ENCODE data around the gene SHISAL1.

The SHISAL1 gene

DNA sequence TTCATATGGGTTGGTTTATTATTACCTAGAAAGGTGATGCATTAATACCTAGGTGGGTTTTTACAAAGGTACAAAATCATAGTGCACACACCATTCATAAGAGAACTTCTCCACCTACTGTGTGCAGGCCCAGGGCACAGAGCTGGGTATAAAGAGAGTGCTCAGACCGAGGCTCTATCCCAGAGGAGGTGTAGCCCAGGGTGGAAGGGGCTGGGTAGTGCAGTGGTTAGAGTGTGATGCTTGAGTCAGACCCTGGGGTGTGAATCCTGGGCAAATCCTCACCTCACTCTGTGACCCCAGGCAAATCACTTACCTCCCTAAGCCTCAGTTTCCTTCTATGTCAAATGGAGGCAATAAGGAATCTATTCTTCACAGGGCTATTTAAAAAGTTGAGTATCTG is 99.8 kb downstream of the SHISAL1 start:
- no peak for TF ChIP-seq CTCF (IDR thresholded peaks at IDR 0.05; ENCODE audit: poor library complexity, severe bottlenecking)
- DNase-seq (ENCODE audit: low spot score) = no peak
- H3K4me1 ChIP-seq (ENCODE audit: insufficient read depth, poor library complexity, severe bottlenecking) = no peaks in the 10 kb centered on the region
- no peak overlapping the region for H3K27ac ChIP-seq (ENCODE audit: poor library complexity, severe bottlenecking)
- H3K36me3 ChIP-seq (ENCODE audit: low read depth) = no peaks in the 10 kb centered on the region
- ATAC-seq (ENCODE audit: low read depth) = no peak
- H3K9me3 ChIP-seq (ENCODE audit: severe bottlenecking) = peaks cover 2% of the 10 kb centered on the region
- H3K4me3 ChIP-seq (ENCODE audit: severe bottlenecking) = no peak overlapping the region
- H3K27me3 ChIP-seq (ENCODE audit: insufficient read depth, poor library complexity, severe bottlenecking) = no peaks in the 10 kb centered on the region

DNA sequence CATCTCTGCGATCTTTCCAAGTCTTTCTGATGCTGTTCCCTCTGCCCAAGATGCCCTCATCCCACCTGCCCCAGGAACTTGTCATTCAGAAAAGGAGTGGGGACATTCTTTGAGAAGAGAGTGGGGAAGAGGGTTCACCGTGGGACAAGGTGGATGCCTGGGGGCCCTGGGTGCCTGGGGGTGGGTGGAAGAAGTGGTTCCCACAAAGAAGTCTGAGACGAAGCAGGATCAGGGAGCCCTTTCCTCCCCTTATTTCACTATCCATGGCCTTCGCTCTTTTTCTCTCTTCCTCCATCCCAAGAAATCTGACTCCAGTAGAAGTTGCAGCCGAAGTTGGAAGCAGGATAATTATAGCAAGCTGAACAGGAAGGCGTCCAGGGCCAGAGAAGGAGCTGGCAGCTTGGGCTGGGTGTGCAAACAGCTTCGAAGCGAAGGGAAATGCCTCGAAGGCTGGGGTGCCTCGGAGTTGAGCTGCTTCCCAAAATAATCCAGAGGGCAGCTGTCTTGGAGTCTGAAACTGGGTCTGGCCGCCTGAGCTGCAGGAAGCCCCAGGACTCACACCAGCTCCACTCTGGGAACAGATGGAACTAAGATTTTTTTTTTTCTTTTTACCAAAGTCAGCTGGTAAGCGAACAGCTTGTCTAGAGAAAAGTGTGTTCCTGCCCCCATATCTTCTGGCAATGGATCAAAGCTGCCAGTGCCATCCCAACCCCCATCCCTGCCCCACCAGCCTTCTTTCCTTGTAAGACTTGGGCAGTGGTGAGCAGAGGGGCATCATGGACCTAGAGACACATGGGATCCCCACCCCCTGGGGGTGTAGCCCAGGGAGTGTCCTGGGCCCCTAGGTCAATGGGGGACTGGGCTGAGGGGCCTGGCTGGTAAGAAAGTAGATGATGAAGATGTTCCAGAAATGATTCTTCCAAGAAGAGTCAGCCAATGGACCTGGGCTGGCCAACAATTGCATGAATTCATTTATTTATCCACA is 100.5 kb downstream of the SHISAL1 start:
- no peak for ATAC-seq (ENCODE audit: low read depth)
- H3K27ac ChIP-seq (ENCODE audit: poor library complexity, severe bottlenecking) = no peak overlapping the region
- no peak for TF ChIP-seq CTCF (IDR thresholded peaks at IDR 0.05; ENCODE audit: poor library complexity, severe bottlenecking)
- no peak for DNase-seq (ENCODE audit: low spot score)
- no peaks in the 10 kb centered on the region for H3K27me3 ChIP-seq (ENCODE audit: insufficient read depth, poor library complexity, severe bottlenecking)
- no peak overlapping the region for H3K4me3 ChIP-seq (ENCODE audit: severe bottlenecking)
- H3K9me3 ChIP-seq (ENCODE audit: severe bottlenecking) = peaks cover 2% of the 10 kb centered on the region
- no peaks in the 10 kb centered on the region for H3K4me1 ChIP-seq (ENCODE audit: insufficient read depth, poor library complexity, severe bottlenecking)
- H3K36me3 ChIP-seq (ENCODE audit: low read depth) = no peaks in the 10 kb centered on the region

DNA sequence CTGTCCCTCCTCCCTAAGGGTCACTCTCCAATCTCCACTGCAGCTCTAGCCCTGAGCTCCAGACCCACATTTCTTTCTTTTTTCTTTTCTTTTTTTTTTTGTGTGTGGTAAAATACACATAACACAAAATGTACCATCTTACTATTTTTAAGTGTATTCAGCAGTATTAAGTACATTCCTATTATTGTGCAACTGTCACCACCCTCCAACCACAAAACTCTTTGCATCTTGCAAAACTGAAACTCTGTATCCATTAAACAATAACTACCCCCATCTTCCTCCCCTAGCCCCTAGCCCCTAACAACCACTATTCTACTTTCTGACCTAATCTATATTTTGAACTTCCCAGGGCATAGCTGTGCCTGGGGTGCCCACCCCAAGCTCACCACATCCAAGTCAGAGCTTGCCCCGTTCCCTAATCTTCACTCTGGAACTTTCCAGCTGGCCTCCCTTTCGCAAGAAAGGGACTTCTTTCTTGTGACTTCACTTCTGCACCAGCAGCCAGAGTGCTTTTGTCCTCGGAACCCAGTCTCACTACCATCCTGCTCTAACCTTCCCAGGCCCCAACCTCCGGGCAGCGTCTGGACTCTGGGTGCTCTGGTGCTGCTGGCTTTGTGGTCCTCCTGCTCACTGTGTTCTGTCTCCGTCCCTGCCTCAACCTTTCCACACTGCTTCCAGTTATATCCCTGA is 101.3 kb downstream of the SHISAL1 start:
- H3K27me3 ChIP-seq (ENCODE audit: insufficient read depth, poor library complexity, severe bottlenecking) = no peaks in the 10 kb centered on the region
- H3K36me3 ChIP-seq (ENCODE audit: low read depth) = no peaks in the 10 kb centered on the region
- TF ChIP-seq CTCF (IDR thresholded peaks at IDR 0.05; ENCODE audit: poor library complexity, severe bottlenecking) = no peak
- H3K27ac ChIP-seq (ENCODE audit: poor library complexity, severe bottlenecking) = no peak overlapping the region
- DNase-seq (ENCODE audit: low spot score) = no peak
- H3K9me3 ChIP-seq (ENCODE audit: severe bottlenecking) = peaks cover 2% of the 10 kb centered on the region
- H3K4me3 ChIP-seq (ENCODE audit: severe bottlenecking) = no peak overlapping the region
- ATAC-seq (ENCODE audit: low read depth) = no peak
- no peaks in the 10 kb centered on the region for H3K4me1 ChIP-seq (ENCODE audit: insufficient read depth, poor library complexity, severe bottlenecking)

DNA sequence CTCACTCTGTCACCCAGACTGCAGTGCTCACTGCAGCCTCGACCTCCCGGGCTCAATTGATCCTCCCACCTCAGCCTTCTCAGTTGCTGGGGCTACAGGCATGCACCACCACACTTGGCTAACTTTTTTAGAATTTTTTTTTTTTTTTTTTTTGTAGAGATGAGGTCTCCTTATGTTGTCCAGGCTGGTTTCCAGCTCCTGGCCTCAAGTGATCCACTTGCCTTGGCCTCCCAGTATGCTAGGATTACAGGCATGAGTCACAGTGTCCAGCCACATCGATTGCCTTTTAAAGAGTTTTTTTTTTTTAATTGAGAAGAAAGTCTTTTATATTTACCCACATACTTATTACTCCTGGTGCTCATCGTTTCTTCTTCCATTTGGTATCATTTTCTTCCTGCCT is 102.0 kb downstream of the SHISAL1 start:
- Histone ChIP-seq H3K27ac (ENCODE audit: poor library complexity, severe bottlenecking) (no peak overlapping the region), H3K36me3 (ENCODE audit: low read depth) (no peaks in the 10 kb centered on the region), H3K4me3 (ENCODE audit: severe bottlenecking) (no peak overlapping the region), H3K4me1 (ENCODE audit: insufficient read depth, poor library complexity, severe bottlenecking) (no peaks in the 10 kb centered on the region), H3K9me3 (ENCODE audit: severe bottlenecking) (peaks cover 2% of the 10 kb centered on the region), H3K27me3 (ENCODE audit: insufficient read depth, poor library complexity, severe bottlenecking) (no peaks in the 10 kb centered on the region)
- DNase-seq (ENCODE audit: low spot score) = no peak
- no peak for TF ChIP-seq CTCF (IDR thresholded peaks at IDR 0.05; ENCODE audit: poor library complexity, severe bottlenecking)
- no peak for ATAC-seq (ENCODE audit: low read depth)
